K562 (cell line): ENCODE results near the gene C1QL2. TPM values are rescaled to one million over a fixed set of nuclear protein-coding genes. Genes with fewer than 3 reads are reported as not detected.

ENCODE experiments used
- ATAC-seq: fragments of 200-7000 bp; cut with Tn5 transposase; 3 replicates; pipeline ENCODE4 v1.9.1; 2020; ENCODE audit warnings: moderate library complexity
- BruUV-seq: library from RNA; stranded (reverse); fragments of 400-500 nt; replicated peaks from 2 replicates; lab custom pipeline; 2021; lab: Mats Ljungman, UMichigan
- CTCF ChIA-PET: fragments of 300-600 bp; formaldehyde crosslinking; extraction: SDS; loops from one replicate; lab custom pipeline; 2021; ENCODE audit warnings: low intra/inter-chr PET ratio; lab: Yijun Ruan, JAX
- POLR2A ChIA-PET: fragments of 300-600, 350-650 bp; sonication (Branson Sonifier 250); formaldehyde crosslinking; extraction: SDS; loops from one replicate; lab custom pipeline; 2021; ENCODE audit warnings: antibody characterized with exemption, inconsistent platforms; lab: Yijun Ruan, JAX
- DNase-seq, 4 experiments: peaks; one replicate each; pipeline versions ENCODE4 v3.0.0 to v3.0.0-alpha.2; 2011 to 2018; ENCODE audit warnings: low spot score in 3 of 4, mixed read lengths in 3 of 4; ENCODE audit errors: extremely low read depth in 1 of 4
- FAIRE-seq: peaks from 2 replicates; lab custom pipeline; 2011; peaks lifted over from hg19 to GRCh38; lab: Jason Lieb, UNC
- H2AFZ ChIP-seq: 2 replicates; pipeline ENCODE4 v1.6.0; 2011; ENCODE audit warnings: low read depth, low read length, control low read depth, inconsistent platforms
- H3K27ac ChIP-seq: fragments of 200-600 bp; 3 replicates; pipeline ENCODE4 v1.8.0; 2011; ENCODE audit warnings: low read depth, mild to moderate bottlenecking, control low read depth, inconsistent platforms, low read length, moderate library complexity, mixed read lengths; ENCODE audit errors: extremely low read depth
- H3K27me3 ChIP-seq, 2 experiments: fragments of 300-600 bp in 1 of 2; 2 replicates in 1 of 2; 3 replicates in 1 of 2; pipeline versions ENCODE4 v1.6.0 to v1.8.0; 2011; ENCODE audit warnings: inconsistent platforms in 2 of 2, low read length in 2 of 2, mild to moderate bottlenecking in 1 of 2, mixed read lengths in 1 of 2, moderate library complexity in 1 of 2; ENCODE audit not compliant: control insufficient read depth in 2 of 2, insufficient read depth in 2 of 2
- H3K36me3 ChIP-seq: fragments of 300-600 bp; 3 replicates; pipeline ENCODE4 v1.8.0; 2011; ENCODE audit warnings: mild to moderate bottlenecking, low read length, inconsistent platforms; ENCODE audit not compliant: control insufficient read depth, insufficient read depth
- H3K4me1 ChIP-seq, 2 experiments: fragments of 200-600 bp in 1 of 2; replicated peaks in 1 of 2; 2 replicates in 1 of 2; 3 replicates in 1 of 2; pipeline versions ENCODE4 v1.5.1 to v1.8.0; 2011; ENCODE audit warnings: inconsistent platforms in 2 of 2, low read length in 2 of 2, mild to moderate bottlenecking in 1 of 2, mixed read lengths in 1 of 2, moderate library complexity in 1 of 2; ENCODE audit not compliant: control insufficient read depth in 2 of 2, insufficient read depth in 2 of 2
- H3K4me2 ChIP-seq: 2 replicates; pipeline ENCODE4 v1.6.1; 2011; ENCODE audit warnings: low read length, control low read depth, inconsistent platforms, mixed read lengths; ENCODE audit not compliant: insufficient read depth
- H3K4me3 ChIP-seq: fragments of 200-600 bp; sonication (generic), shearing (Covaris generic); 2 replicates; pipeline ENCODE4 v1.5.1; 2016; ENCODE audit warnings: control low read depth, inconsistent platforms
- H3K79me2 ChIP-seq: fragments of 200-600 bp; 3 replicates; pipeline ENCODE4 v1.8.0; 2011; ENCODE audit warnings: low read length, inconsistent platforms; ENCODE audit not compliant: control insufficient read depth, insufficient read depth
- H3K9ac ChIP-seq, 2 experiments: 2 replicates each; pipeline versions ENCODE4 v1.6.0 to v1.6.1; 2011; ENCODE audit warnings: low read depth in 2 of 2, low read length in 2 of 2, control low read depth in 1 of 2, inconsistent platforms in 1 of 2, mild to moderate bottlenecking in 1 of 2, mixed read lengths in 1 of 2; ENCODE audit not compliant: insufficient read depth in 1 of 2
- H3K9me1 ChIP-seq: one replicate; pipeline ENCODE4 v1.6.0; 2011; ENCODE audit warnings: inconsistent platforms, mild to moderate bottlenecking, low read length, moderate library complexity; ENCODE audit not compliant: control insufficient read depth, insufficient read depth
- H3K9me3 ChIP-seq: replicated peaks from 2 replicates; pipeline ENCODE4 v1.5.1; 2011; ENCODE audit warnings: low read depth, low read length, inconsistent platforms; ENCODE audit not compliant: control insufficient read depth, insufficient read depth
- H4K20me1 ChIP-seq: replicated peaks from 2 replicates; pipeline ENCODE4 v1.6.1; 2011; ENCODE audit warnings: low read length, inconsistent platforms, mixed read lengths; ENCODE audit not compliant: control insufficient read depth, insufficient read depth
- FOS ChIP-seq: IDR thresholded peaks from 3 replicates; pipeline ENCODE4 v1.6.1; 2011; ENCODE audit not compliant: insufficient read length; ENCODE audit errors: extremely low read depth
- HCFC1 ChIP-seq: IDR thresholded peaks from 2 replicates; pipeline ENCODE4 v1.6.1; 2012; ENCODE audit warnings: low read depth, low read length, improper control_type of control experiment
- KLF1 ChIP-seq: fragments of 450-650 bp; IDR thresholded peaks from 2 replicates; pipeline ENCODE4 v1.6.1; 2016; ENCODE audit warnings: missing genetic modification characterization, missing compliant biosample characterization
- MNT ChIP-seq, 2 experiments: fragments of 450-650 bp; conservative IDR thresholded peaks; 2 replicates each; pipeline ENCODE4 v1.6.1; 2017; ENCODE audit warnings: mild to moderate bottlenecking in 2 of 2, moderate library complexity in 2 of 2
- NCOA4 ChIP-seq: fragments of 450-650 bp; IDR thresholded peaks from 2 replicates; pipeline ENCODE4 v1.6.1; 2018; ENCODE audit warnings: mild to moderate bottlenecking; ENCODE audit not compliant: partially characterized antibody
- NFYB ChIP-seq: IDR thresholded peaks from 2 replicates; pipeline ENCODE4 v1.6.1; 2011; ENCODE audit warnings: mild to moderate bottlenecking, moderate library complexity; ENCODE audit not compliant: insufficient read length; ENCODE audit errors: extremely low read depth
- PML ChIP-seq: IDR thresholded peaks from 2 replicates; pipeline ENCODE4 v1.6.1; 2012; ENCODE audit warnings: low read length, inconsistent platforms
- PRDM10 ChIP-seq: fragments of 450-650 bp; IDR thresholded peaks from 2 replicates; pipeline ENCODE4 v1.6.1; 2018; ENCODE audit not compliant: partially characterized antibody
- RNF2 ChIP-seq: sonication (generic); IDR thresholded peaks from 2 replicates; pipeline ENCODE4 v1.6.1; 2016
- TAF1 ChIP-seq: IDR thresholded peaks from 2 replicates; pipeline ENCODE4 v1.6.1; 2011; ENCODE audit warnings: mild to moderate bottlenecking, low read length, moderate library complexity; ENCODE audit not compliant: insufficient read depth, control insufficient read depth, severe bottlenecking; ENCODE audit errors: extremely low read depth
- TAF7 ChIP-seq: fragments of 450-650 bp; IDR thresholded peaks from 2 replicates; pipeline ENCODE4 v1.6.1; 2016; ENCODE audit warnings: missing genetic modification characterization, missing compliant biosample characterization
- TBP ChIP-seq: optimal IDR thresholded peaks from 2 replicates; pipeline ENCODE3; 2011; ENCODE audit warnings: low read depth, low read length, improper control_type of control experiment
- TCF7 ChIP-seq: sonication (generic); IDR thresholded peaks from 2 replicates; pipeline ENCODE4 v1.6.1; 2016; ENCODE audit warnings: antibody characterized with exemption, borderline replicate concordance
- ZNF184 ChIP-seq: sonication (generic); formaldehyde crosslinking; IDR thresholded peaks from 2 replicates; pipeline ENCODE4 v1.5.0; 2020; ENCODE audit warnings: missing genetic modification reagents
- ZNF586 ChIP-seq: fragments of 450-650 bp; formaldehyde crosslinking; conservative IDR thresholded peaks from 2 replicates; pipeline ENCODE4 v1.4.0; 2020; ENCODE audit warnings: mild to moderate bottlenecking, moderate library complexity
- ZNF655 ChIP-seq: fragments of 250-450 bp; sonication (Bioruptor Pico); IDR thresholded peaks from 2 replicates; pipeline ENCODE4 v1.5.0; 2021
- WGBS: fragments of 100-300 bp; shearing (Covaris generic); methylation state at CpG from one replicate; pipeline ENCODE4 v1.1.6; 2016; ENCODE audit warnings: low coverage, mixed read lengths; ENCODE audit not compliant: insufficient coverage; ENCODE audit errors: missing lambda C conversion rate; 5-methylcytosine and 5-hydroxymethylcytosine counted together
- in situ Hi-C: fragments of 300-500 bp; cut with MboI; formaldehyde crosslinking; loops from 4 replicates; pipeline ENCODE4 v1.15.0; 2018; ENCODE audit warnings: inconsistent platforms, mixed read lengths
- intact Hi-C: fragments of 100-400 bp; cut with micrococcal nuclease; formaldehyde crosslinking; loops from 2 replicates; pipeline ENCODE4 v1.14.2; 2022
- polyA plus RNA-seq, 8 experiments: library from polyadenylated mRNA; depleted of rRNA in 4 of 8; stranded (reverse) in 5 of 8; unstranded in 3 of 8; fragments of >200 nt; fragmentation: Nextera tagmentation in 2 of 8; fragmentation: Illumina TruSeq in 1 of 8; extraction: Ambion mirVana in 2 of 8; extraction: Trizol in 1 of 8; gene quantifications; 2 replicates each; pipeline versions ENCODE4 v1.2.1 to v1.2.3, GENCODE V29; 2011 to 2014; ENCODE audit warnings: inconsistent platforms in 1 of 8, missing spikeins in 1 of 8
- total RNA-seq, 7 experiments: library from RNA; depleted of rRNA in 6 of 7; stranded (reverse); fragments of >200 nt in 6 of 7; fragmentation: Illumina TruSeq in 2 of 7; extraction: Trizol in 2 of 7; gene quantifications; 2 replicates each; pipeline versions ENCODE4 v1.2.1 to v1.2.3, GENCODE V29; 2011 to 2021; ENCODE audit warnings: low replicate concordance in 1 of 7

C1QL2 gene
- total and polyA plus RNA-seq, 9 of the 15 experiments (the other 6 are each of a cell fraction or from before 2014, with no cell fraction given) = not detected

- TF ChIP-seq ZNF655 (CRISPR knock-in tag) = no peak
- TF ChIP-seq PRDM10 = no peak
- TF ChIP-seq HCFC1 = no peak
- no peak for TF ChIP-seq PML
- TF ChIP-seq TAF7 = no peak
- TF ChIP-seq RNF2 = no peak
These were observed 15.1 kb upstream of the C1QL2 start (continued) for GRCh38 chr2:119173556-119174060.

- FAIRE-seq (no peak), DNase-seq (no peak), ATAC-seq (no peak)
- H4K20me1 ChIP-seq = peaks cover 6% of the 10 kb centered on the region; the same call in 1 of the 2 replicates
- H3K27ac ChIP-seq = no peak overlapping the region
- H2AFZ ChIP-seq = no peak overlapping the region
- BruUV-seq = no TSS peak
- H3K4me1 ChIP-seq = peaks cover 3 to 10% of the 10 kb centered on the region in 2 experiments; a peak in 3 of 5 replicates
- no peaks in the 10 kb centered on the region for H3K79me2 ChIP-seq
- H3K9me1 ChIP-seq = no peaks in the 10 kb centered on the region
- in situ Hi-C loops (no loop called here), intact Hi-C loops (no loop called here)
- H3K9me3 ChIP-seq = no peaks in the 10 kb centered on the region
- no peaks in the 10 kb centered on the region for H3K36me3 ChIP-seq
- H3K4me2 ChIP-seq = no peak overlapping the region
- no peak overlapping the region for H3K4me3 ChIP-seq
- ChIA-PET CTCF (no interaction called here), POLR2A (interaction anchor here (0.5 kb wide), 1 partner anchor 116 kb away, joined by 3 read pairs; no protein-coding TSS in a partner anchor)
- 0% methylated on average over 13 of the region's 16 CpGs for WGBS
- H3K27me3 ChIP-seq = peaks cover 0 to 16% of the 10 kb centered on the region in 2 experiments; a peak in 2 of 5 replicates
- no peak overlapping the region for H3K9ac ChIP-seq
- TF ChIP-seq TBP (no peak), ZNF586 (no peak), FOS (no peak), NFYB (no peak), MNT (conservative IDR thresholded peaks at IDR 0.05) (no peak), KLF1 (tag) (no peak), NCOA4 (no peak), TCF7 (no peak), ZNF184 (CRISPR knock-in tag) (no peak), TAF1 (no peak)
These were observed 12.0 kb upstream of the C1QL2 start for GRCh38 chr2:119170504-119170903.
